OCI-LY7 (cell line): ENCODE results near the gene SCARB2.

ENCODE experiments used
- CTCF ChIP-seq: fragments of 200-600 bp; sonication (generic); conservative IDR thresholded peaks from 2 replicates; pipeline ENCODE4 v1.5.1; 2014; ENCODE audit warnings: mild to moderate bottlenecking, antibody characterized with exemption, low read length, moderate library complexity, mixed read lengths
- EZH2phosphoT487 ChIP-seq: fragments of 200-600 bp; sonication (generic); IDR thresholded peaks from 2 replicates; pipeline ENCODE4 v1.6.1; 2018; ENCODE audit warnings: low read depth, borderline replicate concordance, mild to moderate bottlenecking, mixed run types, antibody characterized with exemption, low read length, moderate library complexity, mixed read lengths

GRCh38 chr4:76238701-76239100, 25.1 kb upstream of the SCARB2 start:
- no peak for TF ChIP-seq CTCF
- no peak for TF ChIP-seq EZH2phosphoT487
